GM12878 (cell line): ENCODE results near the gene CHSY3. TPM values are rescaled to one million over a fixed set of nuclear protein-coding genes. Genes with fewer than 3 reads are reported as not detected.

Source experiments
- CREB1 ChIP-seq: IDR thresholded peaks from 2 replicates; pipeline ENCODE4 v1.6.1; 2012; ENCODE audit warnings: low read depth, mild to moderate bottlenecking, inconsistent platforms
- JUNB ChIP-seq: IDR thresholded peaks from 2 replicates; pipeline ENCODE4 v1.6.1; 2016; ENCODE audit warnings: antibody characterized with exemption, mild to moderate bottlenecking
- KDM1A ChIP-seq: fragments of 200-600 bp; sonication (generic); IDR thresholded peaks from 2 replicates; pipeline ENCODE4 v1.6.1; 2016; ENCODE audit warnings: borderline replicate concordance
- PAX5 ChIP-seq: IDR thresholded peaks from 2 replicates; pipeline ENCODE4 v1.6.1; 2011; ENCODE audit warnings: low read depth, low read length, borderline replicate concordance
- polyA plus RNA-seq, 11 experiments: library from polyadenylated mRNA; depleted of rRNA in 4 of 11; unstranded in 6 of 11; stranded (reverse) in 5 of 11; fragments of >200 nt; fragmentation: Nextera tagmentation in 4 of 11; fragmentation: Illumina TruSeq in 1 of 11; extraction: Ambion mirVana in 4 of 11; extraction: Trizol in 1 of 11; gene quantifications; 1 replicate in 1 of 11; 2 replicates in 10 of 11; pipeline versions ENCODE4 v1.2.1 to v1.2.3, GENCODE V29; 2011 to 2016; ENCODE audit warnings: inconsistent platforms in 2 of 11, missing spikeins in 2 of 11, low read depth in 1 of 11
- total RNA-seq, 4 experiments: library from RNA; depleted of rRNA in 3 of 4; stranded (reverse); fragments of >200 nt in 3 of 4; fragmentation: Illumina TruSeq in 1 of 4; extraction: Trizol in 1 of 4; gene quantifications; 2 replicates each; pipeline versions ENCODE4 v1.2.1 to v1.2.3, GENCODE V29; 2013 to 2021
- TF ChIP-seq, protein P1 (sequence below): IDR thresholded peaks from 2 replicates; pipeline ENCODE4 v1.6.1; 2012; ENCODE audit warnings: improper control_type of control experiment, low read depth, low read length; ENCODE audit not compliant: insufficient replicate concordance
- TF ChIP-seq, protein P2 (sequence below): IDR thresholded peaks from 2 replicates; pipeline ENCODE4 v1.6.1; 2011; ENCODE audit warnings: borderline replicate concordance, low read depth, mild to moderate bottlenecking, moderate library complexity, low read length; ENCODE audit not compliant: insufficient read depth, poor library complexity, severe bottlenecking
- TF ChIP-seq, protein P3 (sequence below): fragments of 150-350 bp; IDR thresholded peaks from 2 replicates; pipeline ENCODE4 v1.6.1; 2016; ENCODE audit warnings: low read depth, low read length

Gene CHSY3
- total and polyA plus RNA-seq, 10 of the 15 experiments (the other 5 are each of a cell fraction or from before 2014, with no cell fraction given): not detected

DNA sequence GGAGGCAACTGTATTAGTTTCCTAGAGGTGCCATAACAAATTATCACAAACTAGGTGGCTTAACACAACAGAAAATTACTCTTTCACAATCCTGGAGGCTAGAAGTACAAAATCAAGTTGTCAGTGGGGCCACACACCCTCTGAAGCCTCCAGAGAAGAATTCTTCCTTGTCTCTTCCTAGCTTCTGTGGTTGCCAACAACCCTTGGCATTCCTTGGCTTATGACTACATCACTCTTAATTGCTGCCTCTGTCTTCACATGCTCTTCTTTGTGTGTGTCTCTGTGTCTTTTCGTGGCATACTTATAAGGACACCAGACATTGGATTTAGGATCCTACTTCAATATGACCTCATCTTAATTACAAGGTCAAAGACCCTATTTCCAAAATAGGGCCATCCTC lies 327.5 kb downstream of the CHSY3 start (continued):
- TF ChIP-seq, protein P1, sequence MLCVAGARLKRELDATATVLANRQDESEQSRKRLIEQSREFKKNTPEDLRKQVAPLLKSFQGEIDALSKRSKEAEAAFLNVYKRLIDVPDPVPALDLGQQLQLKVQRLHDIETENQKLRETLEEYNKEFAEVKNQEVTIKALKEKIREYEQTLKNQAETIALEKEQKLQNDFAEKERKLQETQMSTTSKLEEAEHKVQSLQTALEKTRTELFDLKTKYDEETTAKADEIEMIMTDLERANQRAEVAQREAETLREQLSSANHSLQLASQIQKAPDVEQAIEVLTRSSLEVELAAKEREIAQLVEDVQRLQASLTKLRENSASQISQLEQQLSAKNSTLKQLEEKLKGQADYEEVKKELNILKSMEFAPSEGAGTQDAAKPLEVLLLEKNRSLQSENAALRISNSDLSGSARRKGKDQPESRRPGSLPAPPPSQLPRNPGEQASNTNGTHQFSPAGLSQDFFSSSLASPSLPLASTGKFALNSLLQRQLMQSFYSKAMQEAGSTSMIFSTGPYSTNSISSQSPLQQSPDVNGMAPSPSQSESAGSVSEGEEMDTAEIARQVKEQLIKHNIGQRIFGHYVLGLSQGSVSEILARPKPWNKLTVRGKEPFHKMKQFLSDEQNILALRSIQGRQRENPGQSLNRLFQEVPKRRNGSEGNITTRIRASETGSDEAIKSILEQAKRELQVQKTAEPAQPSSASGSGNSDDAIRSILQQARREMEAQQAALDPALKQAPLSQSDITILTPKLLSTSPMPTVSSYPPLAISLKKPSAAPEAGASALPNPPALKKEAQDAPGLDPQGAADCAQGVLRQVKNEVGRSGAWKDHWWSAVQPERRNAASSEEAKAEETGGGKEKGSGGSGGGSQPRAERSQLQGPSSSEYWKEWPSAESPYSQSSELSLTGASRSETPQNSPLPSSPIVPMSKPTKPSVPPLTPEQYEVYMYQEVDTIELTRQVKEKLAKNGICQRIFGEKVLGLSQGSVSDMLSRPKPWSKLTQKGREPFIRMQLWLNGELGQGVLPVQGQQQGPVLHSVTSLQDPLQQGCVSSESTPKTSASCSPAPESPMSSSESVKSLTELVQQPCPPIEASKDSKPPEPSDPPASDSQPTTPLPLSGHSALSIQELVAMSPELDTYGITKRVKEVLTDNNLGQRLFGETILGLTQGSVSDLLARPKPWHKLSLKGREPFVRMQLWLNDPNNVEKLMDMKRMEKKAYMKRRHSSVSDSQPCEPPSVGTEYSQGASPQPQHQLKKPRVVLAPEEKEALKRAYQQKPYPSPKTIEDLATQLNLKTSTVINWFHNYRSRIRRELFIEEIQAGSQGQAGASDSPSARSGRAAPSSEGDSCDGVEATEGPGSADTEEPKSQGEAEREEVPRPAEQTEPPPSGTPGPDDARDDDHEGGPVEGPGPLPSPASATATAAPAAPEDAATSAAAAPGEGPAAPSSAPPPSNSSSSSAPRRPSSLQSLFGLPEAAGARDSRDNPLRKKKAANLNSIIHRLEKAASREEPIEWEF: no peak
- TF ChIP-seq CREB1 (no peak), PAX5 (no peak), JUNB (no peak), KDM1A (no peak)
- TF ChIP-seq, protein P2, sequence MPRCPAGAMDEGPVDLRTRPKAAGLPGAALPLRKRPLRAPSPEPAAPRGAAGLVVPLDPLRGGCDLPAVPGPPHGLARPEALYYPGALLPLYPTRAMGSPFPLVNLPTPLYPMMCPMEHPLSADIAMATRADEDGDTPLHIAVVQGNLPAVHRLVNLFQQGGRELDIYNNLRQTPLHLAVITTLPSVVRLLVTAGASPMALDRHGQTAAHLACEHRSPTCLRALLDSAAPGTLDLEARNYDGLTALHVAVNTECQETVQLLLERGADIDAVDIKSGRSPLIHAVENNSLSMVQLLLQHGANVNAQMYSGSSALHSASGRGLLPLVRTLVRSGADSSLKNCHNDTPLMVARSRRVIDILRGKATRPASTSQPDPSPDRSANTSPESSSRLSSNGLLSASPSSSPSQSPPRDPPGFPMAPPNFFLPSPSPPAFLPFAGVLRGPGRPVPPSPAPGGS: no peak
- TF ChIP-seq, protein P3, sequence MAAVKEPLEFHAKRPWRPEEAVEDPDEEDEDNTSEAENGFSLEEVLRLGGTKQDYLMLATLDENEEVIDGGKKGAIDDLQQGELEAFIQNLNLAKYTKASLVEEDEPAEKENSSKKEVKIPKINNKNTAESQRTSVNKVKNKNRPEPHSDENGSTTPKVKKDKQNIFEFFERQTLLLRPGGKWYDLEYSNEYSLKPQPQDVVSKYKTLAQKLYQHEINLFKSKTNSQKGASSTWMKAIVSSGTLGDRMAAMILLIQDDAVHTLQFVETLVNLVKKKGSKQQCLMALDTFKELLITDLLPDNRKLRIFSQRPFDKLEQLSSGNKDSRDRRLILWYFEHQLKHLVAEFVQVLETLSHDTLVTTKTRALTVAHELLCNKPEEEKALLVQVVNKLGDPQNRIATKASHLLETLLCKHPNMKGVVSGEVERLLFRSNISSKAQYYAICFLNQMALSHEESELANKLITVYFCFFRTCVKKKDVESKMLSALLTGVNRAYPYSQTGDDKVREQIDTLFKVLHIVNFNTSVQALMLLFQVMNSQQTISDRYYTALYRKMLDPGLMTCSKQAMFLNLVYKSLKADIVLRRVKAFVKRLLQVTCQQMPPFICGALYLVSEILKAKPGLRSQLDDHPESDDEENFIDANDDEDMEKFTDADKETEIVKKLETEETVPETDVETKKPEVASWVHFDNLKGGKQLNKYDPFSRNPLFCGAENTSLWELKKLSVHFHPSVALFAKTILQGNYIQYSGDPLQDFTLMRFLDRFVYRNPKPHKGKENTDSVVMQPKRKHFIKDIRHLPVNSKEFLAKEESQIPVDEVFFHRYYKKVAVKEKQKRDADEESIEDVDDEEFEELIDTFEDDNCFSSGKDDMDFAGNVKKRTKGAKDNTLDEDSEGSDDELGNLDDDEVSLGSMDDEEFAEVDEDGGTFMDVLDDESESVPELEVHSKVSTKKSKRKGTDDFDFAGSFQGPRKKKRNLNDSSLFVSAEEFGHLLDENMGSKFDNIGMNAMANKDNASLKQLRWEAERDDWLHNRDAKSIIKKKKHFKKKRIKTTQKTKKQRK: no peak
